CD4-positive, alpha-beta T cell treated with Interleukin-1 beta for 1 hour (primary cell): Measurements from ENCODE around the gene VAT1L.
"Not testable (repeated sequence)": the region's sequence is repeated elsewhere in the genome, so short reads cannot be mapped to it uniquely, and the experiment has no call there.

Experiments used
- DNase-seq, 2 donors: peaks; one replicate each; pipeline ENCODE4 v3.0.0-alpha.2; 2020 to 2022

VAT1L gene

DNA sequence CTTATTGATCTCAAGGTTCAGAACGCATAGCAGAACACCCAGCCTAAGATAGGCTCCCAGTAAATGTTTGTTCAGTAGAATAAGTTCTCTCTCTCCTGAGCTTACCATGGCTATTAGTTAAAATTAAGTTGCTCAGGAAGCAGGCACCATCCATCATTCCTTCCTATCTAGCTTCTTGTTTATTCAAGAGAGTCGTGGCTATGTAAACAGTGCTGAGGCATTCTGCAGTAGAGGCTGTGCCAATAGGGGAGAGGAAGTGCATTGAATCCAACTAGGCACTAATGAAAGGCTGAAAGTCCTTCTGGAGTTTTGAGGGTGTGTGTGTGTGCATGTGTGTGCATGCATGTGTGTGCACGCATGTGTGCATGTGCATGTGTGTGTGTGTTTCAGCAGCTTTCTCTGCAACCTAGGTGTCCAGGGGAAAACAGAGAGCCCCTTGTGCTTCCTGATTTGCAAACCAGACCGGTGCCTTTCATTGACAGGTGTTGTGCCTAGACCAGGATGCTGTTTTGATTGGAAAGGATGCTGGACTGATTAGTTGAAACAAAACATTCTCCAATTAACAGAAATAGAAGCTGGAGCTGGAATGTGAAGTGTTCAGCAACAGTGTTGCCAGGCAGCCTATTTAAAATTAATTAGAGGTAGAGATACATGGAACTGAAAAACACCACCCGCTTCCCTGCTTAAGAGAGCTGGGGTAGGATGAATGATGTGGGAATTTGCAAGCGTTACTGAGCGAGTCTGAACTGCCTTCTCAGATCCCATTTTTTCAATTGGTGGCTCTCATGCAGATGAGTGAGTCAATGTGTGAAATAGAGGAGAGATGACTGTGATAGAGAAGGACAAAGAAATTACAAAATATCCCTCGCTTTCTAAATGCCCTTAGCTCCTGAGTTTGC is 130.7 kb downstream of the VAT1L start:
- no peak for DNase-seq

GRCh38 chr16:77919761-77920415 is 131.5 kb downstream of the VAT1L start:
- DNase-seq, result no peak

DNA sequence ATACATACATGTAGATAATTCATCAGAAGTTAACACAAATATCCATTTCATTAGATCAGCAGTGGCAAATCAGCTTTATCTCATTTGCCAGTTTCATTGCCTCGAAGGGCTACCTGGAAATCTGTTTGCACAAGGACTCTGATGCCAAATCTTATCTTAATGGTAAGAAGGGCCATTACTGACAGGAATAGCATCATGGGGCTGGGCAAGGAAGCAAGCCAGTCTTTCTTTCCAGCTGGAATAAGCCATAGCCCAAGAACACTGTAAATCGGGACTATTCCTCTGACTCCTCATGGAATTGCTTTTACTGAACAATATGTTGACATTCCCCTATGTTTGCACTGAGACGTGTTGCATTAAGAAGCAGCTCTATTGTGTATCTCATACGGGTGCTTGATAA is 132.6 kb downstream of the VAT1L start:
- no peak for DNase-seq

DNA sequence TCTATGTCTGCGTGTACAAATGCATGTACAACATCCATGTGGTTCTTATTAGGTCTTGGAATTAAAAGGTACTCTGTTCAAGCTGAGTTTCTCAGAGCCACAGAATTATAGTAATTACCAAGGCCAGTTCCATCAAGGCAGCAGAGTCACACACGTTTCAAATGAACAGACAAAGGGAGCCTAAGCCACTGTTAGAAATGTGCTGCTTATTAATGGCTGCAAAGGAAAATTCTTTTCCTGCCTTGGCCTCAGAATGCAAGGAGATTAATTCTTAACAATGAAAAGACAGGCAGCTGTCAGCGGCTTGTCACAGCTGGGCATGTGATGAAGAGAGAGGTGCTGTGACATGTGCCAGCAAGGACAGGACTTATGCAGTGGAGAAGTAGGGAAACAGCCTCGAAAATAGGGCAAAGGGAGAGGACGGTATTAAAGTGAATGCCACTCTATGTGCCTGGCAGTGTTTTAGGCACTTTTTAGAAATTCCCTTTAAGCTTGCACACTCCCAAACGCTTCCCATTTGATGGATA is 133.9 kb downstream of the VAT1L start:
- no peak for DNase-seq

DNA sequence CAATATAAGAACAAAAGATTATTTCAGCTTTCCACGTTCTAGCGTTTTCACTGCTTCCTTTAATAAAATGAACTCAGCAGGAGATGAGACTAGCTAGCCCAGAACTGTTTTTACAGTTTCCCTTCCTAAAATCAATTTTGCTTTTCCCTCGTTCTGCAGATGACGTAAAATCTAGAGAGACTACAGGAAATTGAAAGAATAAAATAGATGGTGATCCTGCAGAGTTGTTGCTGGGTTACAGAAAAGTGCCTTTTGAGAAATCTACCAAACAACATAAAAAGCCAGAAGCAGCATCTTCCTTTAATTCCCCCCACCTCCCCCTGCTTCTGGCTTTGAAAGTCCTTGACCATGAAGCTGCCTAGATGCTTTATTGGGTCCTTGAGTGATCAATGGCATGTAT is 137.2 kb downstream of the VAT1L start:
- no peak for DNase-seq

- no peak for DNase-seq
Observed at GRCh38 chr16:77928096-77928495, 139.7 kb downstream of the VAT1L start.

GRCh38 chr16:77929004-77929403 is 140.6 kb downstream of the VAT1L start:
- no peak for DNase-seq

DNA sequence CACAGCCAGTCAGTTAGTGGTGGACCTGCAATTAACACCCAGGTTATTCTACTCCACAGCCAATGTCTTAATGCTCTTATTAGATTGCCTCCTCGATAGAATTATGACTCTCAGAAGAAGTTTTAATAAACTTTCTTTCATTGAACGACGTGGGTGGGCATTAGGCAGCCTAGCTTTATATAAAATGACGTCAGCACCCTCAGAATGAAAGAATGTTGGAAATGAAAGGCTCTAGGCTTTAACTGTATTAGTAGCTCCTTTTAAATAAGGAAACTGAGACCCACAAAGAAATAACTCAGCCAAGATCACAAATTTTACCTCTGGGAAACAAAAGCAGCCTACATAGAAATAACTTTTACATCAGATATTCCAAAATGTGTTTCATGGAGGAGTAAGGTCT is 142.7 kb downstream of the VAT1L start:
- no peak for DNase-seq

GRCh38 chr16:77937473-77938149 is 149.2 kb downstream of the VAT1L start:
- no peak for DNase-seq

- no peak for DNase-seq
Observed at GRCh38 chr16:77938913-77939312, 150.5 kb downstream of the VAT1L start.

DNA sequence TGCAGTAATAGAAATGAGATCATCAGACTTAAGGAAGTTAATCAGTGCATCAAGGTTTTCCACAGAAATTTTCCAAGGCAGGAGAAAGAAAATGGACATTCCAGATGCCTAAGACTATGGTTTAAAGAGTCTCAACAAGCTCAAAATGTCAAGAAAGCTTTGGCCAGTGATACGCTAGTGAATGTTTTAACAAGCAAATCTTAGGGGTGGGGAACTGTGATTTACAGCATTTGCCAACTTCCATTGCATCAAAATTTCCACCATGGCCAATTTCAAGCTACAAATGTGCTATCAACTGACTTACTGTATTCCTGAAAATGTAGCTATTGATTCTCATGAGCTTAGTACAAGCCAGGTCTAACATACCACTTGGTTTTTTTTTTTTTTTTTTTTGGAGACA is 151.6 kb downstream of the VAT1L start:
- DNase-seq, result no peak

GRCh38 chr16:77943801-77944200 is 155.4 kb downstream of the VAT1L start:
- no peak for DNase-seq

- DNase-seq, result no peak
Observed at GRCh38 chr16:77944631-77945030, 156.3 kb downstream of the VAT1L start.

- DNase-seq, result no peak
Observed at GRCh38 chr16:77945126-77945525, 156.8 kb downstream of the VAT1L start.

DNA sequence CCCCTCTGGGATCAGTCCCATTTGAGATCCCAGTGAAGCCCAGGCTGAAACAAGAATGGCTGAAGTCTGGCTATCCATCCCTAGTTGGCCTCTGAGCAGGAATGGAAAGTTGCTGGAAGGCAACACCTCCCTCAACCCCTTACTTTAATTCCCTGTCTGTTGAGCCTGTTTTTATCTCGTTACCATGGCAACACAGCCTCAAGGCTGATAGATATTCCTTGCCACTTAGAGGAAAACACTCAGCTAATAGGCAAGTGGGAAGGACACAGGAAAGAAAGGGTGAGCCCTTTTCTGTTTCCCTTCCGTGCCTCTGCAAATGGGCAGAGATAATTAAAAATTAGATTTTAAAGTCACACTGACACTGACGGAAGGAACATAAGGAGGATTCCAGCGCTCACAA is 158.5 kb downstream of the VAT1L start:
- DNase-seq, result no peak

GRCh38 chr16:77947590-77947989 is 159.2 kb downstream of the VAT1L start:
- not testable (repeated sequence) for DNase-seq

DNA sequence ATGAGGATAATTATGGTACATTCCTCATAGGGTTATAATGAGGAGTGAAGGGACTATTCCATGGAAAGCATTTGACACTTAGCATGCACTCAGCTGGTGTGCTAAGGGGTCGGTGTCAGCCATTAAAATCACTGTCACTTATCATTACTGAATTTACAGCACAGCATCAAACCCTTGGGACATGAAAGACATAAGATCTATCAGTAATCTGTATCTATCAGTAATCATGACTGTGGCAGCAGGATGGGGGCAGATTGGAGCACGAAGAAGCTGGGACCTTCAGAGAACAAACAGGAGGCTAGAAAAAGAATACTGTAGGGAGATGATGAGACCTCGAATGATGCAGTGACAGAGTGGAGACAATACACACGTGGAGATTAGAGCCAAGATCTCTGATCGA is 160.5 kb downstream of the VAT1L start:
- no peak for DNase-seq

DNA sequence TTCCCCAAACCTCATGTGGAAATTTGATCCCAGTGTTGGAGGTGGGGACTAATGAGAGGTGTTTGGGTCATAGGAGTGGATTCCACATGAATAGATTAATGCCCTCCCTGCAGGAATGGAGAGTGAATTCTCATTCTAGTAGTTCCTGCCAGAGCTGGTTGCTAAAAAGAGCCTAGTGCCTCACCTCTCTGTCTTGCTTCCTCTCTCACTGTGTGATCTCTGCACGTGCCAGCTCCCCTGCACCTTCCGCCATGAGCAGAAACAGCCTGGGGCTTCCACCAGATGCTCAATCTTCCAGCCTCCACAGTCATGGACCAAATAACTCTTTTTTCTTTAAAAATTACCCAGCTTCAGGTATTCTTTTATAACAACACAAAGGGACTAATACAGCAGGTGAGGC is 161.1 kb downstream of the VAT1L start:
- DNase-seq, result no peak

DNA sequence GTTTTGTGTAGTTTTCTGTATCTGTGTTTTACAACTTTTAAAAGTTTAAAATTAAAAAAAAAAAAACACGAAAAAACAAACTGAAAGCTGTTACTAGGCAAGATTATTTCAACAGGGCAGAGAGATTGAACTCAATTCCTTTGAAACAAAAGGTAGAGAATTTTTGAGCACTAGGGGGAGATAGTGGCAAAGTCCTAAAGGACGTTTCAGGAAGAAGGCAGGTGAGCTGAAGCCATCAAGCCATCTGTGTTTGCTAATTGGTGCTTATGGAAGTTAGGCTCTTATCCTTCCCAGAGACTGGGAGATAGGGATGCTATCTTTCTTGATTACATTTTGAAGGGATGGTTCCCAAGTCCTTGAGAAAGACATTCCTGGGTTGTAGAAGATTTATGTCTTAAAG is 163.4 kb downstream of the VAT1L start:
- peak in 1 of 2 donors; percentile 19 for DNase-seq

DNA sequence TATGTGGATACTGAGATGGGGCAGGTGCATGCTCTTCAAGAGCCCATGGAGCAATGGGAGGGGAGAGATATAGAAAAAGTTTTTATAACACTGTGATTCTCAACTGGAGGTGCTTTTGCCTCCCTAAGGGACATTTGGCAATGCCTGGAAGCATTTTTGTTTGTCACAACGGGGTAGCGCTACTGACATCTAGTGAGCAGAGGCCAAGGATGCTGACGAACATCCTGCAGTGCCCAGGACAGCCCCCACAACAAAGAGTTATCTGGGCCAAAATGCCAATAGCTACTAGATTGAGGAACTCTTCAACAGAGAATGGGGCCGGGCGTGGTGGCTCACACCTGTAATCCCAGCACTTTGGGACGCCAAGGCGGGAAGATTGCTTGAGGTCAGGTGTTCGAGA is 166.8 kb downstream of the VAT1L start:
- no peak for DNase-seq

GRCh38 chr16:77956231-77956630 is 167.9 kb downstream of the VAT1L start:
- no peak for DNase-seq

- DNase-seq, result no peak
Observed at GRCh38 chr16:77960766-77961165, 172.4 kb downstream of the VAT1L start.

GRCh38 chr16:77961814-77962213 is 173.4 kb downstream of the VAT1L start:
- no peak for DNase-seq

- no peak for DNase-seq
Observed at GRCh38 chr16:77962689-77963088, 174.3 kb downstream of the VAT1L start.
